Endothelial cell of umbilical vein (primary cell): ENCODE results near the gene SDF4. TPM values are rescaled to one million over a fixed set of nuclear protein-coding genes. Genes with fewer than 3 reads are reported as not detected.

Source experiments
- BruUV-seq: library from RNA; stranded (reverse); fragments of 400-500 nt; replicated peaks from 2 replicates; lab custom pipeline; 2021; lab: Mats Ljungman, UMichigan
- CTCF ChIA-PET: fragments of 300-600, 350-600 bp; sonication (Branson Sonifier 250); formaldehyde crosslinking; loops from one replicate; lab custom pipeline; 2021; ENCODE audit warnings: antibody characterized with exemption, inconsistent platforms; lab: Charles Lee
- POLR2A ChIA-PET: fragments of 300-600, 350-600 bp; sonication (Branson Sonifier 250); formaldehyde crosslinking; loops from one replicate; lab custom pipeline; 2021; ENCODE audit warnings: antibody characterized with exemption, inconsistent platforms; lab: Charles Lee
- DNase-seq: peaks from one replicate; pipeline ENCODE4 v3.0.0-alpha.2; 2011; ENCODE audit warnings: low read depth, low spot score
- FAIRE-seq: peaks from 2 replicates; lab custom pipeline; 2011; peaks lifted over from hg19 to GRCh38; lab: Jason Lieb, UNC
- H2AFZ ChIP-seq: 2 replicates; pipeline ENCODE4 v1.6.0; 2012; ENCODE audit warnings: low read depth, low read length, control low read depth, inconsistent platforms
- H3K27ac ChIP-seq: 2 replicates; pipeline ENCODE4 v1.5.1; 2011; ENCODE audit warnings: low read depth, mild to moderate bottlenecking, control low read depth, low read length, moderate library complexity; ENCODE audit not compliant: insufficient read depth
- H3K27me3 ChIP-seq, 2 experiments: 2 replicates each; pipeline versions ENCODE4 v1.6.0 to v1.6.1; 2011; ENCODE audit warnings: low read length in 2 of 2, mixed read lengths in 1 of 2; ENCODE audit not compliant: control insufficient read depth in 2 of 2, insufficient read depth in 2 of 2
- H3K36me3 ChIP-seq, 2 experiments: 2 replicates in 1 of 2; 3 replicates in 1 of 2; pipeline ENCODE4 v1.5.1; 2011; ENCODE audit warnings: low read length in 2 of 2, mild to moderate bottlenecking in 1 of 2, moderate library complexity in 1 of 2; ENCODE audit not compliant: control insufficient read depth in 2 of 2, insufficient read depth in 2 of 2; ENCODE audit errors: extremely low read depth in 1 of 2
- H3K4me1 ChIP-seq: 3 replicates; pipeline ENCODE4 v1.5.1; 2011; ENCODE audit warnings: mild to moderate bottlenecking, low read length; ENCODE audit not compliant: control insufficient read depth, insufficient read depth; ENCODE audit errors: extremely low read depth
- H3K4me2 ChIP-seq: 2 replicates; pipeline ENCODE4 v1.6.1; 2011; ENCODE audit warnings: low read length, control low read depth, mixed read lengths; ENCODE audit not compliant: insufficient read depth
- H3K4me3 ChIP-seq, 3 experiments: fragments of 200-600 bp in 1 of 3; sonication (generic), shearing (Covaris generic) in 1 of 3; replicated peaks in 1 of 3; 2 replicates each; pipeline ENCODE4 v1.5.1; 2011 to 2016; ENCODE audit warnings: control low read depth in 3 of 3, low read length in 3 of 3, mild to moderate bottlenecking in 2 of 3, inconsistent platforms in 1 of 3, low read depth in 1 of 3, moderate library complexity in 1 of 3; ENCODE audit not compliant: insufficient read depth in 1 of 3
- H3K79me2 ChIP-seq: 2 replicates; pipeline ENCODE4 v1.6.0; 2012; ENCODE audit warnings: low read length, inconsistent platforms; ENCODE audit not compliant: control insufficient read depth, insufficient read depth
- H3K9ac ChIP-seq: replicated peaks from 2 replicates; pipeline ENCODE3; 2011; ENCODE audit warnings: low read length, control low read depth; ENCODE audit not compliant: insufficient read depth; ENCODE audit errors: extremely low read depth
- H3K9me1 ChIP-seq: replicated peaks from 3 replicates; pipeline ENCODE4 v1.6.0; 2011; ENCODE audit warnings: mild to moderate bottlenecking, low read length; ENCODE audit not compliant: control insufficient read depth, insufficient read depth; ENCODE audit errors: extremely low read depth
- H3K9me3 ChIP-seq: replicated peaks from 2 replicates; pipeline ENCODE4 v1.5.1; 2012; ENCODE audit warnings: low read length, inconsistent platforms; ENCODE audit not compliant: control insufficient read depth, insufficient read depth
- H4K20me1 ChIP-seq: replicated peaks from 2 replicates; pipeline ENCODE3; 2011; ENCODE audit warnings: mild to moderate bottlenecking, low read length; ENCODE audit not compliant: control insufficient read depth, insufficient read depth; ENCODE audit errors: extremely low read depth
- CTCF ChIP-seq, 2 donors: IDR thresholded peaks; 1 replicate in 1 of 2; 2 replicates in 1 of 2; pipeline ENCODE4 v1.5.1; 2011; ENCODE audit warnings: low read length in 2 of 2, mild to moderate bottlenecking in 2 of 2, moderate library complexity in 2 of 2, control low read depth in 1 of 2, inconsistent platforms in 1 of 2, low read depth in 1 of 2; ENCODE audit not compliant: insufficient read depth in 1 of 2; ENCODE audit errors: extremely low read depth in 1 of 2
- EZH2 ChIP-seq: IDR thresholded peaks from 2 replicates; pipeline ENCODE4 v1.6.1; 2012; ENCODE audit warnings: borderline replicate concordance, low read depth, mild to moderate bottlenecking, moderate library complexity, low read length, inconsistent platforms; ENCODE audit not compliant: severe bottlenecking
- FOS ChIP-seq: IDR thresholded peaks from 2 replicates; pipeline ENCODE4 v1.6.1; 2011; ENCODE audit warnings: mild to moderate bottlenecking, low read length, moderate library complexity, borderline replicate concordance; ENCODE audit not compliant: insufficient read depth
- GATA2 ChIP-seq: IDR thresholded peaks from 2 replicates; pipeline ENCODE4 v1.7.0; 2011; ENCODE audit warnings: low read depth, mild to moderate bottlenecking, moderate library complexity, mixed read lengths, low read length; ENCODE audit not compliant: insufficient read length, insufficient read depth
- JUN ChIP-seq: IDR thresholded peaks from 2 replicates; pipeline ENCODE4 v1.6.1; 2011; ENCODE audit warnings: borderline replicate concordance, low read depth; ENCODE audit not compliant: insufficient read length, insufficient read depth
- MAX ChIP-seq: IDR thresholded peaks from 2 replicates; pipeline ENCODE4 v1.6.1; 2011; ENCODE audit not compliant: insufficient read depth, insufficient read length
- MYC ChIP-seq: IDR thresholded peaks from one replicate; pipeline ENCODE4 v1.6.1; 2011; ENCODE audit warnings: mild to moderate bottlenecking, low read depth, low read length
- POLR2A ChIP-seq: IDR thresholded peaks from 2 replicates; pipeline ENCODE4 v1.6.1; 2012; ENCODE audit warnings: low read depth, mild to moderate bottlenecking, control low read depth, low read length
- POLR2AphosphoS5 ChIP-seq: IDR thresholded peaks from 2 replicates; pipeline ENCODE4 v1.6.1; 2012; ENCODE audit warnings: low read depth, mild to moderate bottlenecking, control low read depth, low read length, moderate library complexity; ENCODE audit not compliant: insufficient read depth
- dilution Hi-C: fragments of 300-500 bp; cut with MboI; formaldehyde crosslinking; loops from one replicate; pipeline ENCODE4 v1.15.0; 2019; ENCODE audit warnings: low sequenced_read_pairs; ENCODE audit not compliant: extremely low pct_ligation_motif_present
- intact Hi-C: fragments of 100-400 bp; cut with micrococcal nuclease; formaldehyde crosslinking; loops from one replicate; pipeline ENCODE4 v1.10.0; 2022
- polyA plus RNA-seq, 4 experiments: library from polyadenylated mRNA; depleted of rRNA in 3 of 4; stranded (reverse) in 3 of 4; unstranded in 1 of 4; fragments of >200 nt; gene quantifications; 2 replicates each; pipeline versions ENCODE4 v1.2.1 to v1.2.3, GENCODE V29; 2011 to 2012; ENCODE audit warnings: missing spikeins in 1 of 4
- total RNA-seq: library from RNA; stranded (reverse); gene quantifications from 2 replicates; pipeline ENCODE4 v1.2.3, GENCODE V29; 2021

SDF4 gene
- total and polyA plus RNA-seq, 2 donors (not counting 3 experiments of a cell fraction or from before 2014, with no cell fraction given): 175 to 185 TPM

GRCh38 chr1:1259540-1259939 is 27.7 kb upstream of the SDF4 start:
- dilution Hi-C loops: no loop called here
- Histone ChIP-seq H3K4me1 (peaks cover 19% of the 10 kb centered on the region), H3K9me1 (no peaks in the 10 kb centered on the region), H3K9me3 (no peaks in the 10 kb centered on the region), H3K27me3 (no peaks in the 10 kb centered on the region), H4K20me1 (no peaks in the 10 kb centered on the region), H3K9ac (no peak overlapping the region), H3K36me3 (peaks cover 9 to 33% of the 10 kb centered on the region in 2 experiments), H3K4me3 (no peak overlapping the region), H2AFZ (no peak overlapping the region), H3K27ac (no peak overlapping the region), H3K79me2 (peaks cover 14% of the 10 kb centered on the region), H3K4me2 (no peak overlapping the region)
- no TSS peak for BruUV-seq
- intact Hi-C loops: no loop called here
- ChIA-PET CTCF (no interaction called here), POLR2A (no interaction called here)
- TF ChIP-seq GATA2: no peak
- TF ChIP-seq POLR2AphosphoS5: no peak
- no peak for TF ChIP-seq POLR2A
- no peak for TF ChIP-seq JUN
- no peak for TF ChIP-seq CTCF (IDR thresholded peaks at IDR 0.05; ENCODE audit: extremely low read depth in 1 of 2, insufficient read depth in 1 of 2, low read depth in 1 of 2, low read length in 2 of 2)
- TF ChIP-seq FOS: no peak
- TF ChIP-seq MAX: no peak
- no peak for TF ChIP-seq EZH2
- TF ChIP-seq MYC: no peak
- FAIRE-seq (no peak), DNase-seq (no peak)
